LNCaP clone FGC (cell line): Measurements from ENCODE around the gene RGS5.
"Not testable (repeated sequence)": the region's sequence is repeated elsewhere in the genome, so short reads cannot be mapped to it uniquely, and the experiment has no call there.

Source experiments
- DNase-seq: peaks from one replicate; pipeline ENCODE4 v3.0.0-alpha.2; 2011; ENCODE audit warnings: low read depth
- H3K4me3 ChIP-seq: 2 replicates; pipeline ENCODE4 v1.5.1; 2011; ENCODE audit warnings: mild to moderate bottlenecking, low read depth, low read length, control low read depth
- TF ChIP-seq, protein P1 (sequence below): IDR thresholded peaks from 2 replicates; pipeline ENCODE4 v1.5.1; 2012; ENCODE audit warnings: mild to moderate bottlenecking; ENCODE audit not compliant: control insufficient read depth, insufficient read depth; ENCODE audit errors: extremely low read depth

RGS5 gene

GRCh38 chr1:163202833-163203451 is at the start of gene RGS5:
Gene RGS5 (minus strand): TSS chr1:163202916. CDS start chr1:163202835, 81 bp downstream.
- no peak for DNase-seq
- no peak within 1 kb of the TSS for H3K4me3 ChIP-seq
- TF ChIP-seq, protein P1, sequence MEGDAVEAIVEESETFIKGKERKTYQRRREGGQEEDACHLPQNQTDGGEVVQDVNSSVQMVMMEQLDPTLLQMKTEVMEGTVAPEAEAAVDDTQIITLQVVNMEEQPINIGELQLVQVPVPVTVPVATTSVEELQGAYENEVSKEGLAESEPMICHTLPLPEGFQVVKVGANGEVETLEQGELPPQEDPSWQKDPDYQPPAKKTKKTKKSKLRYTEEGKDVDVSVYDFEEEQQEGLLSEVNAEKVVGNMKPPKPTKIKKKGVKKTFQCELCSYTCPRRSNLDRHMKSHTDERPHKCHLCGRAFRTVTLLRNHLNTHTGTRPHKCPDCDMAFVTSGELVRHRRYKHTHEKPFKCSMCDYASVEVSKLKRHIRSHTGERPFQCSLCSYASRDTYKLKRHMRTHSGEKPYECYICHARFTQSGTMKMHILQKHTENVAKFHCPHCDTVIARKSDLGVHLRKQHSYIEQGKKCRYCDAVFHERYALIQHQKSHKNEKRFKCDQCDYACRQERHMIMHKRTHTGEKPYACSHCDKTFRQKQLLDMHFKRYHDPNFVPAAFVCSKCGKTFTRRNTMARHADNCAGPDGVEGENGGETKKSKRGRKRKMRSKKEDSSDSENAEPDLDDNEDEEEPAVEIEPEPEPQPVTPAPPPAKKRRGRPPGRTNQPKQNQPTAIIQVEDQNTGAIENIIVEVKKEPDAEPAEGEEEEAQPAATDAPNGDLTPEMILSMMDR = no peak

- TF ChIP-seq, protein P1 = no peak
- no peak overlapping the region for H3K4me3 ChIP-seq
- DNase-seq = no peak
These were observed 47.8 kb upstream of the RGS5 start for GRCh38 chr1:163250382-163250974.

- H3K4me3 ChIP-seq = no peak overlapping the region
- TF ChIP-seq, protein P1 = no peak
- DNase-seq = no peak
These were observed 45.3 kb upstream of the RGS5 start for GRCh38 chr1:163248064-163248463.

DNA sequence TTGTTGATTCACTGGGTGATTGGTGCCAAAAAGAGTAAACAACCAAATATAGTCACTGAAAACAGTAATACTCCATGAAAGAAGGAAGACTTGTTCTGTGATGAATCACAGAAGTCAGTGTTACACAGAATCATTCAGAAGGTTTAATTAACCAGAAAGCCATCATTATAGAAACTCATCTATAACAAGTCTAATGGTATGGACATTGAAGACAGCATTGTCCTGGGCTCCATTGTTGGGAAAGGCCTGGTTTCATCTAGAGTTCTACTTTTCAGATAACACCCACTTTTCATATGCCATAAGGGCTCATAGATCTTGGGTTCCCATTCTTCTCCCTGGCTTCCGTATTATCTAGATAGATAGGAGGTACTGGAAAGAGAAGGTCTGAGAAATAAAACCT is 41.9 kb upstream of the RGS5 start:
- DNase-seq, H3K4me3 ChIP-seq: not testable (repeated sequence)

DNA sequence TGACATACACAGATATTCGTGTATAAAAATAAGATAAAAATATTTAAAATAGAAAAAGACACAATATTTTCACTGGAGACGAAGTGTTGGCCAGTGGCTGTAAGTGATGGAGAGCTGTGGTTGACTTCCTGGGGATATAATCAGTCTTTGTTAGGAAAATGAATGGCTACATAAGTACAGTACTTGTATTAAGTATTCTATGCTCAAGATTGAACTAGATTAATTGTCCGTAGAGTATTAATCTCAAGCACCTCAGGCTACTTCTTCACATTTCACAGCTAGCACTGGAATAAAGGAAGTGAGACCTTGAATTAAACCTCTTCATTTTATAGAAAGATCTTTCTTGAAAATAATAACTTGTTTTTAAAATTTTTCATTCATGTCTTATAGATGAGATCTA is 39.0 kb upstream of the RGS5 start:
- TF ChIP-seq, protein P1 = no peak
- H3K4me3 ChIP-seq = no peak overlapping the region
- DNase-seq = no peak

- no peak overlapping the region for H3K4me3 ChIP-seq
- TF ChIP-seq, protein P1 = no peak
- no peak for DNase-seq
These were observed 38.0 kb upstream of the RGS5 start for GRCh38 chr1:163240705-163241104.

GRCh38 chr1:163233643-163234042 is 30.9 kb upstream of the RGS5 start:
- H3K4me3 ChIP-seq, DNase-seq: not testable (repeated sequence)

DNA sequence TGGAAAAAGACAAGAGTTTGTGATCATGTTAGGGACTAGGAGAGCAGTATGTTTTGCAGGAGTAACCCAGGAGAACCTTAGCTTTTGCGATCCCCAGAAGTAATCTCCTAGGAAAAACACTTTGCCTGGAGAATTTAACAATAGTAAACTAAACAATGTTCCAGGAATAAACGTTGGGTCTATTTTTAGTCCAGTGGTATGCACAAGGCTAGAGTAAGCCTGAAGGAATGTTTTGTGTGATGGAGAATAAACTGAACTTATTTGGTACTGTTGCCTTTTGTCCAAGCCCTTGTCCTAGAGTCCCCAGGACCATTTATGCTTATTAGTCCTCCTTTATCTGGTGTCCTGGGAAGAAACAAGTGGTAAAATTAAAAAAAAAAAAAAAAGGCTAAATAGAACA is 28.7 kb upstream of the RGS5 start:
- TF ChIP-seq, protein P1 = no peak
- H3K4me3 ChIP-seq = no peak overlapping the region
- no peak for DNase-seq
